Breast epithelium (tissue), 3 donors: ENCODE results near the gene KIF21B.

Source experiments
- POLR2A ChIP-seq: fragments of 450-650 bp; IDR thresholded peaks from one replicate; pipeline ENCODE4 v1.6.1; 2016; ENCODE audit warnings: antibody characterized with exemption, mild to moderate bottlenecking, moderate library complexity
- TF ChIP-seq, protein P1 (sequence below), 3 donors: fragments of 450-650 bp; IDR thresholded peaks; one replicate each; pipeline ENCODE4 v1.5.1; 2016 to 2017; ENCODE audit warnings: antibody characterized with exemption in 3 of 3, mild to moderate bottlenecking in 3 of 3, moderate library complexity in 3 of 3

DNA sequence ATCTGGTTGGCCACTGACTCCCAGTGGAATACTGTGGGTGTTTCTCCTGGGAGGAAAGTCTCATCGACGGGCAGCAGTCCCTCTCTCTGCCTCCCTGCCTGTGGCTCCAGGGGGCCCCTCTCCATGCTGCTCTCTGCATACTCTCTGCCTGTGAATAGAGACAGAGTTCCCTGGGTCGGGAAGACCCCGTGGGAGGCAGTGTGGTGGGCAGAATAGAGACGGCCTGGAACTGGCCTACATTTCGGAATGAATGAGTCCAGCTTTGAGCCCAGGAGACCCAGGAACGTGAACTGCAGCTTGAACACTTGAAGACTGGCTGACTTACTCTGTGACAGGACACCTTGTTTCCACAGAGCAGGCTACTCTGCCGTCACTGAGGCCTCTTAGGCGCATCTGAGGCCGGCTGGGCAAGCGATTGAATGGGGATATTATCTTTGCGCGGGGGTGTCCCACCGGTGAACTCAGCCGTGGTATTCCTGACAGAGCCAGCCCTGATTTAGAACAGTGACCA, 64.0 kb downstream of the KIF21B start:
- TF ChIP-seq, protein P1, sequence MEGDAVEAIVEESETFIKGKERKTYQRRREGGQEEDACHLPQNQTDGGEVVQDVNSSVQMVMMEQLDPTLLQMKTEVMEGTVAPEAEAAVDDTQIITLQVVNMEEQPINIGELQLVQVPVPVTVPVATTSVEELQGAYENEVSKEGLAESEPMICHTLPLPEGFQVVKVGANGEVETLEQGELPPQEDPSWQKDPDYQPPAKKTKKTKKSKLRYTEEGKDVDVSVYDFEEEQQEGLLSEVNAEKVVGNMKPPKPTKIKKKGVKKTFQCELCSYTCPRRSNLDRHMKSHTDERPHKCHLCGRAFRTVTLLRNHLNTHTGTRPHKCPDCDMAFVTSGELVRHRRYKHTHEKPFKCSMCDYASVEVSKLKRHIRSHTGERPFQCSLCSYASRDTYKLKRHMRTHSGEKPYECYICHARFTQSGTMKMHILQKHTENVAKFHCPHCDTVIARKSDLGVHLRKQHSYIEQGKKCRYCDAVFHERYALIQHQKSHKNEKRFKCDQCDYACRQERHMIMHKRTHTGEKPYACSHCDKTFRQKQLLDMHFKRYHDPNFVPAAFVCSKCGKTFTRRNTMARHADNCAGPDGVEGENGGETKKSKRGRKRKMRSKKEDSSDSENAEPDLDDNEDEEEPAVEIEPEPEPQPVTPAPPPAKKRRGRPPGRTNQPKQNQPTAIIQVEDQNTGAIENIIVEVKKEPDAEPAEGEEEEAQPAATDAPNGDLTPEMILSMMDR (IDR thresholded peaks at IDR 0.05) = no peak
- TF ChIP-seq POLR2A = no peak
